Pulmonary artery endothelial cell (primary cell): Measurements from ENCODE around the gene BDKRB1. TPM values are rescaled to one million over a fixed set of nuclear protein-coding genes. Genes with fewer than 3 reads are reported as not detected.

ENCODE experiments used
- DNase-seq: peaks from one replicate; pipeline ENCODE4 v3.0.0-alpha.2; 2011; ENCODE audit warnings: low read depth, low spot score
- total RNA-seq: library from RNA; depleted of rRNA; stranded (reverse); fragments of >200 nt; gene quantifications from 2 replicates; pipeline ENCODE4 v1.2.3, GENCODE V29; 2014

The BDKRB1 gene
- total RNA-seq, 1 donor from 2014 or later: not detected

GRCh38 chr14:96280104-96280503, 24.1 kb downstream of the BDKRB1 start:
- no peak for DNase-seq

GRCh38 chr14:96281486-96281885, 25.5 kb downstream of the BDKRB1 start:
- no peak for DNase-seq

- no peak for DNase-seq
These were observed 28.0 kb downstream of the BDKRB1 start for GRCh38 chr14:96284008-96284407.

- DNase-seq: no peak
These were observed 28.4 kb downstream of the BDKRB1 start for GRCh38 chr14:96284430-96284829.

GRCh38 chr14:96285667-96286066, 29.7 kb downstream of the BDKRB1 start:
- DNase-seq: no peak

- no peak for DNase-seq
These were observed 30.2 kb downstream of the BDKRB1 start for GRCh38 chr14:96286251-96286650.

- DNase-seq: no peak
These were observed 31.8 kb downstream of the BDKRB1 start for GRCh38 chr14:96287856-96288255.

- DNase-seq: no peak
These were observed 38.2 kb downstream of the BDKRB1 start for GRCh38 chr14:96294246-96294645.

GRCh38 chr14:96297000-96297399, 41.0 kb downstream of the BDKRB1 start:
- no peak for DNase-seq

GRCh38 chr14:96297997-96298515, 42.0 kb downstream of the BDKRB1 start:
- DNase-seq: no peak

- peak; percentile 2 for DNase-seq
These were observed 43.4 kb downstream of the BDKRB1 start for GRCh38 chr14:96299441-96299840.

- DNase-seq: no peak
These were observed 48.0 kb downstream of the BDKRB1 start for GRCh38 chr14:96303981-96304380.

GRCh38 chr14:96304956-96305355, 48.9 kb downstream of the BDKRB1 start:
- DNase-seq: no peak

- DNase-seq: no peak
These were observed 51.4 kb downstream of the BDKRB1 start for GRCh38 chr14:96307434-96307833.

- DNase-seq: no peak
These were observed 53.3 kb downstream of the BDKRB1 start for GRCh38 chr14:96309133-96309895.

- no peak for DNase-seq
These were observed 53.9 kb downstream of the BDKRB1 start for GRCh38 chr14:96309896-96310330.

- no peak for DNase-seq
These were observed 54.9 kb downstream of the BDKRB1 start for GRCh38 chr14:96310906-96311305.

Other genes starting within 250 kb of the BDKRB1 start
- 1.3 and 2.6 TPM in 2 replicates for gene C14orf132, start 216.8 kb upstream of the BDKRB1 start, total RNA-seq
- gene BDKRB2, start 51.4 kb upstream of the BDKRB1 start, total RNA-seq: not detected in 2 replicates
- gene ATG2B, start 107.1 kb downstream of the BDKRB1 start, total RNA-seq: 16.0 and 18.9 TPM in 2 replicates
- 26.6 and 49.0 TPM in 2 replicates for gene GSKIP, start 107.3 kb downstream of the BDKRB1 start, total RNA-seq
- 0.42 and 0.92 TPM in 2 replicates for gene AK7, start 135.9 kb downstream of the BDKRB1 start, total RNA-seq
- 110 and 151 TPM in 2 replicates for gene PAPOLA, start 246.2 kb downstream of the BDKRB1 start, total RNA-seq